Vagina (tissue), 2 donors: ENCODE measurements around the gene MYZAP.

Experiments used
- CTCF ChIP-seq, 3 experiments: fragments of 450-650 bp in 2 of 3; fragments of 200-600 bp in 1 of 3; sonication (generic) in 1 of 3; IDR thresholded peaks; one replicate each; pipeline ENCODE4 v1.5.1; 2017 to 2019; ENCODE audit warnings: antibody characterized with exemption in 3 of 3, mild to moderate bottlenecking in 2 of 3, moderate library complexity in 2 of 3
- POLR2A ChIP-seq, 2 donors: fragments of 450-650 bp; IDR thresholded peaks; one replicate each; pipeline ENCODE4 v1.6.1; 2017; ENCODE audit warnings: antibody characterized with exemption in 2 of 2, mild to moderate bottlenecking in 2 of 2, moderate library complexity in 2 of 2
- POLR2AphosphoS5 ChIP-seq, 2 donors: sonication (generic); formaldehyde crosslinking; IDR thresholded peaks; one replicate each; pipeline ENCODE4 v1.9.0; 2017; ENCODE audit warnings: antibody characterized with exemption in 2 of 2, mild to moderate bottlenecking in 2 of 2, low read depth in 1 of 2; ENCODE audit not compliant: insufficient read depth in 1 of 2

- TF ChIP-seq CTCF (IDR thresholded peaks at IDR 0.05) = peak in 1 of 3 experiments; percentile 49
- TF ChIP-seq POLR2A (IDR thresholded peaks at IDR 0.05) = no peak
- TF ChIP-seq POLR2AphosphoS5 (IDR thresholded peaks at IDR 0.05; ENCODE audit: insufficient read depth in 1 of 2, low read depth in 1 of 2) = peak in 1 of 2 donors; percentile 82
Observed at GRCh38 chr15:57611938-57612337, 20.2 kb downstream of the MYZAP start.
